Measurements from ENCODE around the gene DGCR8. TPM values are rescaled to one million over a fixed set of nuclear protein-coding genes. Genes with fewer than 3 reads are reported as not detected.

The DGCR8 gene
- total RNA-seq, 1 experiment from 2014 or later: 41.7 TPM

DNA sequence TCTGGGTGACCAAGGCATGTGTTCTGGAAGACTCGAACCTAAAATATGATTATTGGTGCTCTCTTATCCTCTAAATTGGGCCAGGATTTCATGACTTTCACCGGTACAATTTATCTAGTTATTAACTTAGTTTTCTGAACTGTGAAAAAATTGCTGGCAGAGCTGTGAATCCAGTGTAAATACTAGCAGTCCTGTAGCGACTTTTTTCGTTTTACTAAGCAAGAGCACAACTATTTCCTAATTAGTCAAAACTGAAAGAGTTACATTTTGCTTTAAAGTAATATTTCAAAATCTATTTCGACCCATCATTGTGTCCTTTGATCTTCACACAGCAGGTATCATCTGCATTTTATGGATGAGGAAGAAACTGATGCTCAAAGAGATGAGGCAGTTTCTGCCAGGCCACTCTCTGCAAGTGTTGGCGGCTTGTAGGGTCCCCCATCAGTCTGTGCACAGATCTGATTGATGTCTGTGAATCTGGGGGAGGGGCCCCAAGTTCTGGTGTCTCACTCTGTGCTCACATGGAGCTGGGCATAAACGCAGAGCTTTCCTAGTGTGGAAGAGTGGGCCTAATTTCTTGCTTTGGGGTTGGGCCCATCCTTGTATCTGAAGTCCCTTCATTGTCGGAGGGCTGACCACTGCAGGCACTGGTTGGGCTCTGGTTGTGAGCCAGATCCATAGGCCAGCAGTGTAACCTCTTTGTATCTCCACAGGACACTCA lies 38.4 kb downstream of the DGCR8 start:
- ATAC-seq (no peak), DNase-seq (no peak)
- Histone ChIP-seq H4K20me1 (ENCODE audit: low read length) (no peaks in the 10 kb centered on the region), H3K36me3 (ENCODE audit: low read depth, low read length) (peaks cover 21% of the 10 kb centered on the region), H3K27ac (ENCODE audit: low read length) (peak overlapping the region; percentile 53; the same call in 1 of the 2 replicates), H3K4me2 (ENCODE audit: low read length) (peak overlapping the region; percentile 92), H3K9me3 (ENCODE audit: low read length) (no peaks in the 10 kb centered on the region), H3K9ac (ENCODE audit: low read length) (peak overlapping the region; percentile 100), H2AFZ (ENCODE audit: low read length) (no peak overlapping the region), H3K9me2 (replicated peaks; ENCODE audit: low read length) (no peaks in the 10 kb centered on the region), H3K4me3 (ENCODE audit: low read length) (peak overlapping the region; percentile 95), H3F3A (ENCODE audit: low read length, unreplicated experiment) (no peaks in the 10 kb centered on the region), H3K4me1 (ENCODE audit: insufficient read depth, low read length) (peaks cover 24% of the 10 kb centered on the region), H3K27me3 (ENCODE audit: low read length) (no peaks in the 10 kb centered on the region), H3K79me2 (ENCODE audit: low read length) (peaks cover 79% of the 10 kb centered on the region)
- CTCF ChIA-PET: no interaction called here
- POLR2A ChIA-PET (ENCODE audit: unreplicated experiment): interaction anchor here (0.6 kb wide), 1 partner anchor 202 kb away, joined by 7 read pairs; the partner anchor contains the start of gene DGCR6L
- TSS peak; percentile 40 for BruUV-seq (replicated peaks)
- intact Hi-C loops (cut with micrococcal nuclease): no loop called here
- TF ChIP-seq EZH2phosphoT487 (IDR thresholded peaks at IDR 0.05; ENCODE audit: borderline replicate concordance, low read length) (no peak), EZH2 (IDR thresholded peaks at IDR 0.05; ENCODE audit: low read length, unreplicated experiment) (no peak)

- Histone ChIP-seq H3K9ac (ENCODE audit: low read length) (no peak overlapping the region), H3K9me3 (ENCODE audit: low read length) (no peaks in the 10 kb centered on the region), H3K9me2 (replicated peaks; ENCODE audit: low read length) (no peaks in the 10 kb centered on the region), H2AFZ (ENCODE audit: low read length) (no peak overlapping the region), H3F3A (ENCODE audit: low read length, unreplicated experiment) (no peaks in the 10 kb centered on the region), H3K27me3 (ENCODE audit: low read length) (no peaks in the 10 kb centered on the region), H3K4me3 (ENCODE audit: low read length) (no peak overlapping the region), H3K27ac (ENCODE audit: low read length) (no peak overlapping the region), H3K79me2 (ENCODE audit: low read length) (peaks cover 58% of the 10 kb centered on the region), H3K36me3 (ENCODE audit: low read depth, low read length) (peaks cover 14% of the 10 kb centered on the region), H3K4me1 (ENCODE audit: insufficient read depth, low read length) (peaks cover 13% of the 10 kb centered on the region), H3K4me2 (ENCODE audit: low read length) (no peak overlapping the region), H4K20me1 (ENCODE audit: low read length) (no peaks in the 10 kb centered on the region)
- DNase-seq (no peak), ATAC-seq (no peak)
- ChIA-PET CTCF (no interaction called here), POLR2A (ENCODE audit: unreplicated experiment) (no interaction called here)
- TF ChIP-seq EZH2 (IDR thresholded peaks at IDR 0.05; ENCODE audit: low read length, unreplicated experiment) (no peak), EZH2phosphoT487 (IDR thresholded peaks at IDR 0.05; ENCODE audit: borderline replicate concordance, low read length) (no peak)
- TF ChIP-seq, protein P1, sequence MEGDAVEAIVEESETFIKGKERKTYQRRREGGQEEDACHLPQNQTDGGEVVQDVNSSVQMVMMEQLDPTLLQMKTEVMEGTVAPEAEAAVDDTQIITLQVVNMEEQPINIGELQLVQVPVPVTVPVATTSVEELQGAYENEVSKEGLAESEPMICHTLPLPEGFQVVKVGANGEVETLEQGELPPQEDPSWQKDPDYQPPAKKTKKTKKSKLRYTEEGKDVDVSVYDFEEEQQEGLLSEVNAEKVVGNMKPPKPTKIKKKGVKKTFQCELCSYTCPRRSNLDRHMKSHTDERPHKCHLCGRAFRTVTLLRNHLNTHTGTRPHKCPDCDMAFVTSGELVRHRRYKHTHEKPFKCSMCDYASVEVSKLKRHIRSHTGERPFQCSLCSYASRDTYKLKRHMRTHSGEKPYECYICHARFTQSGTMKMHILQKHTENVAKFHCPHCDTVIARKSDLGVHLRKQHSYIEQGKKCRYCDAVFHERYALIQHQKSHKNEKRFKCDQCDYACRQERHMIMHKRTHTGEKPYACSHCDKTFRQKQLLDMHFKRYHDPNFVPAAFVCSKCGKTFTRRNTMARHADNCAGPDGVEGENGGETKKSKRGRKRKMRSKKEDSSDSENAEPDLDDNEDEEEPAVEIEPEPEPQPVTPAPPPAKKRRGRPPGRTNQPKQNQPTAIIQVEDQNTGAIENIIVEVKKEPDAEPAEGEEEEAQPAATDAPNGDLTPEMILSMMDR (conservative IDR thresholded peaks at IDR 0.05; ENCODE audit: low read depth, low read length): no peak
- intact Hi-C loops (cut with micrococcal nuclease): no loop called here
- BruUV-seq (replicated peaks): no TSS peak
Measured at GRCh38 chr22:20121856-20122415, 41.9 kb downstream of the DGCR8 start.

GRCh38 chr22:20123366-20124082 lies 43.5 kb downstream of the DGCR8 start:
- Histone ChIP-seq H3K9me2 (replicated peaks; ENCODE audit: low read length) (no peaks in the 10 kb centered on the region), H4K20me1 (ENCODE audit: low read length) (no peaks in the 10 kb centered on the region), H3K4me2 (ENCODE audit: low read length) (no peak overlapping the region), H2AFZ (ENCODE audit: low read length) (no peak overlapping the region), H3K4me1 (ENCODE audit: insufficient read depth, low read length) (peaks cover 12% of the 10 kb centered on the region), H3K9me3 (ENCODE audit: low read length) (no peaks in the 10 kb centered on the region), H3K9ac (ENCODE audit: low read length) (no peak overlapping the region), H3F3A (ENCODE audit: low read length, unreplicated experiment) (no peaks in the 10 kb centered on the region), H3K27me3 (ENCODE audit: low read length) (no peaks in the 10 kb centered on the region), H3K4me3 (ENCODE audit: low read length) (no peak overlapping the region), H3K36me3 (ENCODE audit: low read depth, low read length) (peaks cover 14% of the 10 kb centered on the region), H3K79me2 (ENCODE audit: low read length) (peaks cover 47% of the 10 kb centered on the region), H3K27ac (ENCODE audit: low read length) (no peak overlapping the region)
- DNase-seq (no peak), ATAC-seq (no peak)
- intact Hi-C loops (cut with micrococcal nuclease): no loop called here
- no TSS peak for BruUV-seq (replicated peaks)
- TF ChIP-seq EZH2phosphoT487 (IDR thresholded peaks at IDR 0.05; ENCODE audit: borderline replicate concordance, low read length) (no peak), EZH2 (IDR thresholded peaks at IDR 0.05; ENCODE audit: low read length, unreplicated experiment) (no peak)
- TF ChIP-seq, protein P1 (conservative IDR thresholded peaks at IDR 0.05; ENCODE audit: low read depth, low read length): no peak
- ChIA-PET POLR2A (ENCODE audit: unreplicated experiment) (no interaction called here), CTCF (no interaction called here)
